HG02623 (cell line): ENCODE results near the gene HLA-DOB.

Experiments used
- ATAC-seq: cut with Tn5 transposase; IDR thresholded peaks from one replicate; pipeline ENCODE4 v1.9.1; 2021; ENCODE audit warnings: moderate library complexity; ENCODE audit not compliant: unreplicated experiment

HLA-DOB gene

GRCh38 chr6:32816746-32817204 lies at the start of gene HLA-DOB:
Gene HLA-DOB, minus strand, starts transcription at chr6:32817002. Its CDS starts 51 bp downstream, at chr6:32816951.
- peak; percentile 54 for ATAC-seq

- ATAC-seq, result no peak
Measured at GRCh38 chr6:32865724-32866443, 49.1 kb upstream of the HLA-DOB start.

GRCh38 chr6:32862725-32863124 lies 45.9 kb upstream of the HLA-DOB start:
- no peak for ATAC-seq

DNA sequence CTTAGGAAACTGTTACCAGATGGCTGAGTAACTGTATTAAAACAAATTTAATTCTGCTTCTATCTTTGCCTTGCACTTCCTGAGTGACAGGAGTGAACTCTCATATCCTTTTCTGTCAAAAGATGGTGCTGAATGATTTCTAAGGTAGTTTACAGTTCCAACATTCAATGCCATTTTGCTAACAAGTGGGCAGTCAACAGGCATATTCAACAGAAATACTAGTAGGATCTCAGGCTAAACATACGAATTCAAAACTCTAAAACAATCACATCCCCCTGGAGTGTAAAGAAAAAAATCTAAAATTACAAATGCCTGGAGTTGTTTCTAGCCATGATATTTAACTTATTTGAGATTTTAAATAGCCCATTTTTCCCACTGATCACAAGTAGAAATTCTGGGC lies 43.9 kb upstream of the HLA-DOB start:
- no peak for ATAC-seq

GRCh38 chr6:32858194-32858593 lies 41.4 kb upstream of the HLA-DOB start:
- ATAC-seq, result no peak

DNA sequence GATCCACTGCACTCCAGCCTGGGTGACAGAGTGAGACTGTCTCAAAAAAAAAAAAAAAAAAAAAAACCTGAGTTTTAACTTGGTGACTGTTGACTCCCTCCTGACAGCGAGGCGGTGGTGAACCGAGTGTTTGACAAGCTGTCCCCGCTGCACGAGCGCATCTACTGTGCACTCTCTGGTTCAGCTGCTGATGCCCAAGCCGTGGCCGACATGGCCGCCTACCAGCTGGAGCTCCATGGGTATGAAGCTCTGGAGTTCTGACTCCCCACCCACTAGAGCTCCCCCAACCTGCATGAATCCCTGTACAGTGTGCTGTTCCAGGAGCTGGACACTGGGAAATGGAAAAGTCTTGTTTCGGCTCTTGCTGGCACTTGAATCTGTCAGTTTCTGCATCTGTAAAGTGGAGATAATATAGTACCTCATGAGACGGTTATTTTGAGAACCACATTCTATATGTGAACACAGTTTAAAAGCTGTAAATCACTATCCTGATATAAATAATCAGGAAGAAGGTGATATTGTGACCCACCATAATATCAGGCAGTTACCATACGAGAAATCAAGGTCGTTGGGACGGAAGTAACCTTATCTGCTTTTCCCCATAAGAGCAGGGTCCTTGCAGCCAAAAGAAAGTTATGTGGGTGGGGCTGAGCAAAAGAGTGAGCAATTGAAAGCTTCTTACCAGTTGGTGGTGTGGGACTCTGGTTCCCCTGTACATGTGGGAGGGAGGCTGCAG lies 40.5 kb upstream of the HLA-DOB start:
- no peak for ATAC-seq

DNA sequence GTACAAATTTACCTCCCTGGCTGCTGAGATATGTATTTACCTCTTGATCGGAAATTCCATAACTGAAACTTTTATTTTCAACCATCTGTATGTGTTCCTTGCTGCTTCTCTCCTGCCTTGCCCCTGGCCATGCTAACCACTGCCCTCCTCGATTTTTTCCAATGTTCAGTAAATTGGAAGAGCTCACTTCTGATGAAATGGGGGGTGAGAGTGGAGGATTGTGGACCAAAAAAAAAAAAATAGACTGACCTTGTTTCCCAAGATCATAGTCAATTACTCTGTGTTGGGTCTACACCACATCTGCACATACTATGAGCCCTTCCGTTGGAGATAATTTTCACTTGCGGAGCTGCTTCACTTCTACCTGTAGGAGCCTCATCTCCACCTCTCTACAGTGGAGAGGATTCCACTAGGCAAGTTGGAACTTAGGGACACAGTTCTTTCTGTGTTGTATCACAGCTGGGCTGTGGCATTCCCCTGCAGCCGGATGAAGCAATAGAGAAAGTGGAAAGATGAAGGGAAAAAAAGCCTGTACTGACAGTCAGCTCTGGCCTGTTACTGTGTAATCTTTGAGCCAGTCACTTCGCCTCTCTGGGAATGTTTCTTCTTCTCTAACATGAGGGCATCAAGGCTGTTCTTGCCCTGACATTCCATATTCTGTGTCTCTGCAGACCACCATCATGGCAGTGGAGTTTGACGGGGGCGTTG lies 38.8 kb upstream of the HLA-DOB start:
- ATAC-seq, result no peak

- peak; percentile 14 for ATAC-seq
Measured at GRCh38 chr6:32854376-32855178, 37.8 kb upstream of the HLA-DOB start.

DNA sequence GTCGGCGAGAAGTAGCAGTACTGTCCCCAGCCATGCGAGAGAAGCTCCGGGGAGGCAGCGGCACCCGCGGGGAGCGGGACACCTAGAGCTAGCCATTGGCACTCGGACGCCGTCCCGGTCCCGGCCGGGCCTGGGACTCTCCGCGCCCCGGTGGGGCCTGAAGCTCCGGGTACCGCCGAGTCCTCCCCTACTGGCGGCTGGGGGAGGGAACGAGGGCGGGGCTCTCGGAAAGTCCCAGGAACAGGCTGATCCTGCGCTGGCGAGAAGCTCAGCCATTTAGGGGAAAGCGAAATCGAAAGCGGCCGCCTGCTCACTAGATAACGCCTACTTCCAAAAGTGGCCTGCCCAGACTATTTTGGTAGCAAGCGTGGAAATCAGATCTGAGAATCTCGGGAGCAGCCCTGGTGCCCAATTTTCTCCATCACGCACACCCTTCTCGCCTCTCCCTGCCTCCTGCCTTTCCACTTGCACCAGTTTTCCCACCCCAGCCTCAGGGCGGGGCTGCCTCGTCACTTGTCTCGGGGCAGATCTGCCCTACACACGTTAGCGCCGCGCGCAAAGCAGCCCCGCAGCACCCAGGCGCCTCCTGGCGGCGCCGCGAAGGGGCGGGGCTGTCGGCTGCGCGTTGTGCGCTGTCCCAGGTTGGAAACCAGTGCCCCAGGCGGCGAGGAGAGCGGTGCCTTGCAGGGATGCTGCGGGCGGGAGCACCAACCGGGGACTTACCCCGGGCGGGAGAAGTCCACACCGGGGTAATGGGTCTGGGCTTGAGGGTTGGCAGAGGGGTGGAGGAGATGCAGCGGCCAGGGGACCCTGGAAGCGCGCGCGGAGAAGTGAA lies 37.0 kb upstream of the HLA-DOB start, which contains the start of the genes PSMB9 and TAP1:
PSMB9 (plus strand) TSS at position 652 of the 835 bp plus-strand sequence; CDS start at position 690, 38 bp downstream.
TAP1 (minus strand) TSS at position 164 of the 835 bp plus-strand sequence; CDS start at position 96, 68 bp downstream.
- ATAC-seq, result peak; percentile 77

DNA sequence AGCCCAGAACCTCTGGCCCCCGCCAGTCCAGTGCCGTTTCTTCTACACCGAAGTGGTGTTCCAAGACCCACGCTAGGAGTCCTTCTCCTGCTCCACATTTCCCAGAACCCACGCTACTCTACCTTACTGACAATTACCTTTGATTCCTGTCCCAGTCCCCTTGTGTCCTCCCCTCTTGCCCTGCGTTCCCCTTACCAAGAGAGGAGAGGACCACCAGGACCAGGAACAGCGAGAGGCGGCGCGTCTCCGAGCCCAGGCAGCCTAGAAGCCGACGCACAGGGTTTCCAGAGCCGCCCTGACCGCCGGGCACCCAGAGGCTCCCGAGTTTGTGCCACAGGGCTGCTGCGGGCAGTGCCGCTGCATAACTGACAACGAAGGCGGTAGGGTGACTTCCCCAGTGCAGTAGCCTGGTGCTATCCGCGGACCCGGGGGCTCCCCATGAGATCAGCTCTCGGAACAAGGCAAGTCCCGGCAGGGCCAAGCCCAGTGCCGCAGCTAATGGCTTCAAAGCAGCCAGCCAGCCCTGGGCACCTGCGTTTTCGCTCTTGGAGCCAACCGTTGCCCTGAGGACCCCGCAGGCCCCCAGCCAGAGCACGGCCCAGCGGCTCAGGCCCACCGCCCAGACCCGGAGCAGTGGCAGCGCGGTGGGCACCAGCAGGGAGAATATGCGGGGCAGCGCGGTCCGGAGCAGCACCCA lies 36.2 kb upstream of the HLA-DOB start:
- ATAC-seq, result no peak

DNA sequence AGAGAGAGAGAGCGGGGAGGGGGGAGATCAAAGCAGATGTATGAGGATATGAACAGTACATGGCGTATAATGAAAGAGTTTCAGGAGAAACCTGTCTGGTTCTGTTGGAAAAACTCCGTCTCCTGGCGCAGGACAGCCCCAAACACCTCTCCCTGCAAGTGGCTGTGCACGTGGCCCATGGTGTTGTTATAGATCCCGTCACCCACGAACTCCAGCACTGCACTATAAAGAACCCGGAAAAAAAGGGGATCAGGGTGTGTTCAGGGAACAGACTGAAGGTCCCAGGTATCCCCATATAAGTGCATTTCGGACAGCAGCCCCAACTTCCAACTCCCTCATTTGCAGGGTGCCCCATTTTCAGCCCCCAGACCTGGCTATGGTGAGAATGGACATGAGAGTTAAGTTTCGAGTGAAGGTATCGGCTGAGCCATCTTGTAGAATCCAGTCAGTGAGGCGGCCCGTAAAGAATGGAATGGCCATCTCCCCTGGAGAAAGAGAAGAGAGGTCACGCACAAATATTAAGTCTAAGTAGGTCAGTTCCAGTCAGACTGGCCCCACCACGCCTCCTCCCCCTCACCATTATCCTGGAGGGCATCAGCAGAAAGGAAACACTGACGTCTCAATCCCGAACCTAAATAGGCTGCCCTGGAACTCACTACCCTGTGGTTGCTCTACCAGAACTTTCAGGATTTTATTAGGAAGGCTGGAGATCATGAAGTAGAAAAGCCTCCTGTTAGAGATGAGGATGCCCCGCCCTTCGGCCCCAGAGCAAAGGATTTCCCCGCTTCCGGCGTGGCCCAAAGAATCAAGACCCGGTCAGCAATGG lies 35.4 kb upstream of the HLA-DOB start:
- ATAC-seq, result no peak

DNA sequence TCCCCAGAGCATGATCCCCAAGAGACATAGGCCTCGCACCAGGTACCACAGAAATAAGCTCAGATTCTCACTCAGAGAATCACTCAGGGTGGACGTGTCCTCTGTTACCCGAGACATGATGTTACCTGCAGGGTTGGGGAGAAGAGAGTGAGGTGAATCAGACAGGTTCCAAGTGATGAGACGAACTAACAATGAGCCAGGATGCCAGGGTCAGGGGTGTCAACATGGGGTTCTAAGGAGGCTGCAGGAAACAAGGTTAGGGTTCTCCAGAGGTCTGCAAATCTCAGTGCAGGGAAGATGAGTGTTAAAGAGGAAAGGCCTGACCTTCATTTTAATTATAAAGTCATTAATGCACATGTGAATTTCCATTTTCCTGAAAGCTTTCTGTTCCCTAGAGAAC lies 34.2 kb upstream of the HLA-DOB start:
- no peak for ATAC-seq

DNA sequence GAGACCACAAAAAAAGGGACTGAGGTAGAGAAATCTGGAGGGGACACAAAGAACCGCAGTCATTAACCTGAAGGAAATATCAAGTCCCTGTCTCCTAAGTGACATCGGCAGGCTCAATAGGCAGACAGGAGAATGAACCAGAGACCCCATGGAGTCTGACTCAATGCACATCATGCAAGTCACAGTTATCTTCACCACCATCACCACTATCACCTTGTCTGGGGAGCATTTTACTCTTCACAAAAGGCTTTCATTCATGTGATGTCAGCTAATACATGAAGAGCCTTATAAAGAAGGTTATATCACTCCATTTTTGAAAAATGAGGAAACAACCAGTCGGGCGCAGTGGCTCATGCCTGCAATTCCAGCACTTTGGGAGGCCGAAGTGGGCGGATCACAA lies 32.3 kb upstream of the HLA-DOB start:
- no peak for ATAC-seq

DNA sequence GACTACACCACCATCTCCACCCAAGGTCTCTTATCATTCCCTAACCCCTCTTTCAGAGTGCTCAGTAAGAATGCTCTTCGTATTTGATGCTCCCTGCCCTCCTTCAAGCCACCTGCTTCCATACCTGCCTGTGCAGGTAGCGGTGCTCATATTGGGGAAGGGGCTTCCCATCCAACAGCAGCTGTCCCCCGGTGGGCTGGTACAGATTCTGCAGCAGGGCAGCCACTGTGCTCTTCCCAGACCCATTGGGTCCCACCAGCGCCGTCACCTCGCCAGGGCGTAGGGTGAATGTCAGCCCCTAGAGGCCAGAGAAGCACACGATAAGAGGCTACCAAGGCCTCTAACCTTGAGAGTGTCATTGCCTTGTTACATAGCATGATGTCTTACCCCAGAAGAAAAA lies 31.0 kb upstream of the HLA-DOB start:
- ATAC-seq, result no peak

DNA sequence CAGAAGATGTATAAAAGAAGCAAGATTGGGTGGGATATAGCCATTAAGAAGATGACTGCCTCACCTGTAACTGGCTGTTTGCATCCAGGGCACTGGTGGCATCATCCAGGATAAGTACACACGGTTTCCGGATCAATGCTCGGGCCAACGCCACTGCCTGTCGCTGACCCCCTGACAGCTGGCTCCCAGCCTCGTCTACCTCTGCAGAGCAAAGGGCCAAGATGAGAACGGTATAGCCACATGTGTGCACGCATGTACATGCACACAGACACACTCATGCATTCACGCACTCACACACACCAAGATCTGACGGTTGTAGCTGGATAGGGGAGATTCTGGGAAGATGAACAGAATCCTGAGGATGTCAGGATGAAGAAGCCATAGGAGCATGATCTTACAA lies 30.2 kb upstream of the HLA-DOB start:
- ATAC-seq, result no peak

GRCh38 chr6:32845384-32845884 lies 28.6 kb upstream of the HLA-DOB start:
- ATAC-seq, result no peak

- ATAC-seq, result no peak
Measured at GRCh38 chr6:32844839-32845383, 28.1 kb upstream of the HLA-DOB start.
